Stimulated activated CD4-positive, alpha-beta T cell treated with anti-CD3 and anti-CD28 coated beads, TNF-alpha, amount 100 ng/mL, for 48 hours (primary cell): ENCODE results near the gene MTFR1L.

Experiments used
- DNase-seq, 3 donors: peaks; one replicate each; pipeline ENCODE4 v3.0.0-alpha.2; 2020; ENCODE audit warnings: low read depth in 3 of 3

Gene MTFR1L

DNA sequence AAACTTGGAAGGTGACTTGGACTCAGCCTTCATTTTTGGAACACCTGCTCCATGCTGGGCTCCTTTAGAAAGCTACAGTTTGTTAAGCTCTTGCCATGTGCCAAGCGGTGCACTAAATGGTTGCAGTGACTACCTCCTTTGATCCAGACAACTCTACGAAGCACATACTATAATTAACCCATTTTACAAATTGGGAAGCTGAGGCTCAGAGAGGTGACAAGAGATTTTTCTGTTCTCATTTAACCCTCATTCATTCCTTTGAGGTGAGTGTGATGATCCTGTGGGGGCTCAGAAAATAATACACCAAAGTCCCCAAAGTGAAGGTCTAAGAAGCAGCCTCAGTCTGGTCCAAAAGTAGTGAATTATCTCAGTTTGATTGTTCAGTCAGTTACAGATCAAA is 57.4 kb downstream of the MTFR1L start:
- no peak for DNase-seq

DNA sequence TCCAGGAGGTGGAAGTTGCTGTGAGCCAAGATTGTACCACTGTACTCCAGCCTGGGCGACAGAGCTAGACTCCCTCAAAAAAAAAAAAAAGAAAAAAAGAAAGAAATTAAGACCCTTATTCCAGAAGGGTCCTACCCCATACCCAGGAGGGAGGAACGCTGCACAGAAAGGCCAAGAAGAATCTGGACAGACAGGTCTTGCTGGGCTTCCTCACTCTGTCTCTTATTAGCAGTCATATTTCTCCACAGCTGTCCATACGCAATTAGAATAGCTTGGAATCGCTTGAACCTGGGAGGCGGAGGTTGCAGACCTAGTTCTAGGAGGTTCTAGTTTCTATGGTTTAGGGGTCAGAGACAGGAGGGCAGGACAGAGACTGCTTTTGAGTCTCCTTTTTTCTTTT is 58.9 kb downstream of the MTFR1L start:
- no peak for DNase-seq

DNA sequence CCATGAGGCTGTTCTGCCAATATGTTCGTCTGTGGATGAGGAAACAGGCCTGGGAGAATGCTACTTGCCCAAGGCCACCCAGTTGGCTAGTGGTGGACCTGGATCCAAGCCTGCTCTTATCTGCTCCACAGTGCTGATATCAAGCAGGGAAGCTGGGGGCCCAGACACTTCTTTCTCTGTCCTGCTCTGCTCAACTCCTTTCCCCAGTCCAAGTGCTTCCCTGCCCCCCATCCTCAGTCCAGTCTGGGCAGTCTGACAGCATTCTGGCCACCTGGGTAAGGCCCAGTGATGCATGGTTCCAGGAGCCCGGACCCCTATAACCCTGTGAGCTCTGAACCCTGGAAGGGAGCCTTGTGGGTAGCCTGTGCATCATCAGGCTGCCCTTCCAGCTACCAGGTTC is 59.9 kb downstream of the MTFR1L start:
- DNase-seq, result no peak

DNA sequence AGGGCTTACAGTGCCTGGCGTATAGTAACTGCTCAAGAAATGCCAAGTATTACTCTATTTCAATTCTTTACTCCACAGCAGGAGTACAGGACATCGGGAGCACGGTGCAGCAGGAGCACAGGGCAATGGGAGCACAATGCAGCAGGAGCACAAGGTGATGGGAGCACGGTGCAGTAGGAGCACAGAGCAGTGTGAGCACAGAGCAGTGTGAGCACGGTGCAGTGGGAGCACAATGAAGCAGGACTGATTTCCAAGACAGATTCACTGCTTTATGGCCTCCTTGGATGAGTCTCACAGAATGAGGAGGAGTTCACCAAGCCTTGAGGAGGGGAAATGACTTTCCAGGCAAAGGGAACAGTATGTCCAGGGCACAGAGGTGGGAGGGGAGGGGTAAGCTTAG is 60.8 kb downstream of the MTFR1L start:
- DNase-seq, result no peak

DNA sequence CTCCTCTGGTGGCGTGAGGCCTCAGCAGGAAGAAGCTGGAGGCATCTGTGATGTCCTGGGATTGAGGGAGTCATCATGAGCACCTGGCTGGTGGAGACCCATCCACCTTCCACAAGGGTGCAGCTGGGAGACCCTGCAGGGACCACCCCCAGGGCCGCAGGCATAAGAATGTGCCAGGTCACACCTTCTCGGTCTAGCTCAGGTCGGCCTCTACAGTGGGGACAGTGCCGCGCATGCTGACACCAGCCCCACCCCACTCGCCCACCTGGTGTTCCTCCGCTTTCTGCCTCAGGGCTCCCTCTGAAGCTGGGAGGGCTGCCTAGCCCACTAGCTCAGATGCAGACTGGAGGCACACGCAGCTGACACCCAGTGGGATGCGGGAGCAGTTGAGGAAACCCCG is 61.5 kb downstream of the MTFR1L start:
- DNase-seq, result no peak
